K562 (cell line): ENCODE results near the gene SLTM. TPM values are rescaled to one million over a fixed set of nuclear protein-coding genes. Genes with fewer than 3 reads are reported as not detected.

Source experiments
- CHD2 ChIP-seq: IDR thresholded peaks from 2 replicates; pipeline ENCODE4 v1.6.1; 2011; ENCODE audit warnings: low read depth, low read length
- ETV6 ChIP-seq, 3 experiments: fragments of 150-350 bp in 1 of 3; sonication (generic) in 1 of 3; formaldehyde crosslinking in 1 of 3; IDR thresholded peaks; 2 replicates each; pipeline versions ENCODE4 v1.6.1 to v1.8.0; 2014 to 2022; ENCODE audit warnings: borderline replicate concordance in 2 of 3, low read depth in 2 of 3, antibody characterized with exemption in 1 of 3, low read length in 1 of 3, mild to moderate bottlenecking in 1 of 3, missing genetic modification reagents in 1 of 3
- POLR2AphosphoS2 ChIP-seq: IDR thresholded peaks from 2 replicates; pipeline ENCODE4 v1.6.1; 2012; ENCODE audit warnings: low read length, improper control_type of control experiment
- RAD21 ChIP-seq, 2 experiments: fragments of 250-450 bp in 1 of 2; fragments of 450-650 bp in 1 of 2; sonication (Bioruptor Pico) in 1 of 2; formaldehyde crosslinking in 1 of 2; IDR thresholded peaks in 1 of 2; conservative IDR thresholded peaks in 1 of 2; 2 replicates each; pipeline versions ENCODE4 v1.4.0 to v1.8.0; 2020 to 2022; ENCODE audit warnings: mild to moderate bottlenecking in 2 of 2, moderate library complexity in 1 of 2
- RBM22 ChIP-seq: fragments of 200-400 bp; formaldehyde crosslinking; IDR thresholded peaks from 2 replicates; pipeline ENCODE4 v1.6.1; 2018; ENCODE audit warnings: low read length, low read depth; ENCODE audit not compliant: poor library complexity, severe bottlenecking
- RBM25 ChIP-seq: fragments of 200-400 bp; formaldehyde crosslinking; IDR thresholded peaks from 2 replicates; pipeline ENCODE4 v1.6.1; 2018; ENCODE audit warnings: low read length, low read depth, moderate library complexity; ENCODE audit not compliant: severe bottlenecking
- SIN3B ChIP-seq: fragments of 450-650 bp; IDR thresholded peaks from 2 replicates; pipeline ENCODE4 v1.6.1; 2017; ENCODE audit warnings: low read depth, mild to moderate bottlenecking, moderate library complexity
- SPI1 ChIP-seq: IDR thresholded peaks from 2 replicates; pipeline ENCODE4 v1.6.1; 2011; ENCODE audit warnings: low read depth, low read length, control low read depth, borderline replicate concordance
- TCFL5 ChIP-seq: fragments of 250-450 bp; sonication (Bioruptor Pico); conservative IDR thresholded peaks from 2 replicates; pipeline ENCODE4 v1.6.1; 2021; ENCODE audit warnings: mild to moderate bottlenecking, moderate library complexity, matching md5 sums
- ZBTB11 ChIP-seq, 3 experiments: fragments of 200-800 bp in 1 of 3; fragments of 250-450 bp in 1 of 3; fragments of 450-650 bp in 1 of 3; sonication (Bioruptor Pico) in 1 of 3; sonication (Bioruptor generic) in 1 of 3; formaldehyde crosslinking in 1 of 3; IDR thresholded peaks; 2 replicates each; pipeline versions ENCODE4 v1.6.1 to v1.8.0; 2016 to 2022; ENCODE audit warnings: mild to moderate bottlenecking in 2 of 3, missing genetic modification characterization in 2 of 3, missing compliant biosample characterization in 1 of 3, moderate library complexity in 1 of 3
- ZNF143 ChIP-seq: sonication (generic); formaldehyde crosslinking; IDR thresholded peaks from 2 replicates; pipeline ENCODE4 v1.9.0; 2022; ENCODE audit warnings: mild to moderate bottlenecking, missing genetic modification reagents
- ZNF764 ChIP-seq: fragments of 250-450 bp; sonication (Bioruptor Pico); IDR thresholded peaks from 2 replicates; pipeline ENCODE4 v1.4.0; 2020; ENCODE audit warnings: low read depth, mild to moderate bottlenecking, moderate library complexity
- polyA plus RNA-seq, 8 experiments: library from polyadenylated mRNA; depleted of rRNA in 4 of 8; stranded (reverse) in 5 of 8; unstranded in 3 of 8; fragments of >200 nt; fragmentation: Nextera tagmentation in 2 of 8; fragmentation: Illumina TruSeq in 1 of 8; extraction: Ambion mirVana in 2 of 8; extraction: Trizol in 1 of 8; gene quantifications; 2 replicates each; pipeline versions ENCODE4 v1.2.1 to v1.2.3, GENCODE V29; 2011 to 2014; ENCODE audit warnings: inconsistent platforms in 1 of 8, missing spikeins in 1 of 8
- total RNA-seq, 7 experiments: library from RNA; depleted of rRNA in 6 of 7; stranded (reverse); fragments of >200 nt in 6 of 7; fragmentation: Illumina TruSeq in 2 of 7; extraction: Trizol in 2 of 7; gene quantifications; 2 replicates each; pipeline versions ENCODE4 v1.2.1 to v1.2.3, GENCODE V29; 2011 to 2021; ENCODE audit warnings: low replicate concordance in 1 of 7
- TF ChIP-seq, protein P1 (sequence below): fragments of 250-450 bp; sonication (Bioruptor Pico); IDR thresholded peaks from 2 replicates; pipeline ENCODE4 v1.5.0; 2021
- TF ChIP-seq, protein P2 (sequence below): sonication (generic); formaldehyde crosslinking; IDR thresholded peaks from 2 replicates; pipeline ENCODE4 v1.9.0; 2022; ENCODE audit warnings: mild to moderate bottlenecking, missing genetic modification reagents
- TF ChIP-seq, protein P3 (sequence below), 2 experiments: IDR thresholded peaks; 2 replicates each; pipeline ENCODE4 v1.6.1; 2012; ENCODE audit warnings: improper control_type of control experiment in 2 of 2, low read depth in 2 of 2, low read length in 2 of 2, borderline replicate concordance in 1 of 2

The SLTM gene
- total and polyA plus RNA-seq, 9 of the 15 experiments (the other 6 are each of a cell fraction or from before 2014, with no cell fraction given) = 39.5 to 163 (median 102) TPM

DNA sequence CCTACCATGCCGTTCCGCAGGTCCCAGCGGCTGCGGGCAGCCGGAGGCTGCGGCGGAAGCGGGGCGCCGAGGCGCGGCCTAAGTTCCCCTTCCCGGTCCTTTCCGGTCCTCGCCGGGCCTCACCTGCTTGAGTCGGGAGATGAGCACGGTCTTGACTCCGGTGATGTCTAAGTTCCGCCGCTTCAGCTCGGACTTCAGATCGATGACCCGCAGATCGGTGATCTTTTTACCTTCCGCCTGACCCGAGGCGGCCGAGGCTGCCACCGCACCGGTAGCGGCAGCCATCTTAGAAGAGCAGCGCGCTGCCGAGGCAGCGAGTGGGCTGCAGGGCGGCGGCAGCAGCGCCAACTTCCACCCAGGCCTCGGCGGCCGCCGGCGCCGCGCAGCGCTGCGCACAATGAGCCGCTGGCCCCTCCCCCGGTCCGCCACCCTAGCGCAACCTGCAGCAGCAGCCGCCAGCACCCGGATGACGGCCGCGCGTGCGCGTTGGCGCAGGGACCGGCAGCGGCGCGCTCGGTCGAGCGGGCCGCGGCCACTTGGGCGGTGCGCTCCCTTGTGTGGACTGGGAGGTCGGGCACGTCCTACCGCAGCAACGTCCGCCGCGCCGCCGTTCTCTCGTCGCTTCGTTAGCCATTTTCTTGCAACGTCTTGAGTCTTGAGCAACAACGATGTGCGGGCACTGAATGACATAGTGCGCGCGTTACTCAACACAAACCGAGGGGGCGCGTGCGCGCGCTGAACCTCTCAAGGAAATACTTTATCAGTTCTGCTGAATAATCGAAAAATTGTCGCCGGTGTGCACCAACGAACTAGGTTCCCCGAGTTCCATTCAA, at the start of gene SLTM (continued):
- TF ChIP-seq, protein P1, sequence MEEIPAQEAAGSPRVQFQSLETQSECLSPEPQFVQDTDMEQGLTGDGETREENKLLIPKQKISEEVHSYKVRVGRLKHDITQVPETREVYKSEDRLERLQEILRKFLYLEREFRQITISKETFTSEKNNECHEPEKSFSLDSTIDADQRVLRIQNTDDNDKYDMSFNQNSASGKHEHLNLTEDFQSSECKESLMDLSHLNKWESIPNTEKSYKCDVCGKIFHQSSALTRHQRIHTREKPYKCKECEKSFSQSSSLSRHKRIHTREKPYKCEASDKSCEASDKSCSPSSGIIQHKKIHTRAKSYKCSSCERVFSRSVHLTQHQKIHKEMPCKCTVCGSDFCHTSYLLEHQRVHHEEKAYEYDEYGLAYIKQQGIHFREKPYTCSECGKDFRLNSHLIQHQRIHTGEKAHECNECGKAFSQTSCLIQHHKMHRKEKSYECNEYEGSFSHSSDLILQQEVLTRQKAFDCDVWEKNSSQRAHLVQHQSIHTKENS = no peak
- TF ChIP-seq SIN3B = no peak; the same call in 1 of the 2 replicates
- no peak; the same call in 1 of the 2 replicates for TF ChIP-seq ZNF143 (CRISPR knock-in tag)
- TF ChIP-seq ZNF764 (CRISPR knock-in tag) = no peak
- no peak for TF ChIP-seq RAD21 (CRISPR knock-in tag; conservative IDR thresholded peaks at IDR 0.05 in 1 of 2, IDR thresholded peaks at IDR 0.05 in 1 of 2)
- TF ChIP-seq RBM25 = peak; percentile 15
- no peak for TF ChIP-seq TCFL5 (CRISPR knock-in tag)
- TF ChIP-seq, protein P2, sequence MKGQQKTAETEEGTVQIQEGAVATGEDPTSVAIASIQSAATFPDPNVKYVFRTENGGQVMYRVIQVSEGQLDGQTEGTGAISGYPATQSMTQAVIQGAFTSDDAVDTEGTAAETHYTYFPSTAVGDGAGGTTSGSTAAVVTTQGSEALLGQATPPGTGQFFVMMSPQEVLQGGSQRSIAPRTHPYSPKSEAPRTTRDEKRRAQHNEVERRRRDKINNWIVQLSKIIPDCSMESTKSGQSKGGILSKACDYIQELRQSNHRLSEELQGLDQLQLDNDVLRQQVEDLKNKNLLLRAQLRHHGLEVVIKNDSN (CRISPR knock-in tag) = no peak
- no peak for TF ChIP-seq POLR2AphosphoS2
- TF ChIP-seq, protein P3, sequence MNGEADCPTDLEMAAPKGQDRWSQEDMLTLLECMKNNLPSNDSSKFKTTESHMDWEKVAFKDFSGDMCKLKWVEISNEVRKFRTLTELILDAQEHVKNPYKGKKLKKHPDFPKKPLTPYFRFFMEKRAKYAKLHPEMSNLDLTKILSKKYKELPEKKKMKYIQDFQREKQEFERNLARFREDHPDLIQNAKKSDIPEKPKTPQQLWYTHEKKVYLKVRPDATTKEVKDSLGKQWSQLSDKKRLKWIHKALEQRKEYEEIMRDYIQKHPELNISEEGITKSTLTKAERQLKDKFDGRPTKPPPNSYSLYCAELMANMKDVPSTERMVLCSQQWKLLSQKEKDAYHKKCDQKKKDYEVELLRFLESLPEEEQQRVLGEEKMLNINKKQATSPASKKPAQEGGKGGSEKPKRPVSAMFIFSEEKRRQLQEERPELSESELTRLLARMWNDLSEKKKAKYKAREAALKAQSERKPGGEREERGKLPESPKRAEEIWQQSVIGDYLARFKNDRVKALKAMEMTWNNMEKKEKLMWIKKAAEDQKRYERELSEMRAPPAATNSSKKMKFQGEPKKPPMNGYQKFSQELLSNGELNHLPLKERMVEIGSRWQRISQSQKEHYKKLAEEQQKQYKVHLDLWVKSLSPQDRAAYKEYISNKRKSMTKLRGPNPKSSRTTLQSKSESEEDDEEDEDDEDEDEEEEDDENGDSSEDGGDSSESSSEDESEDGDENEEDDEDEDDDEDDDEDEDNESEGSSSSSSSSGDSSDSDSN (IDR thresholded peaks at IDR 0.05; ENCODE audit: borderline replicate concordance in 1 of 2, low read depth in 2 of 2, low read length in 2 of 2) = peak; percentile 96 to 99
- TF ChIP-seq ZBTB11 (CRISPR knock-in tag; IDR thresholded peaks at IDR 0.05) = peak in 2 of 3 experiments; percentile 59 to 94; a peak in 3 of 6 replicates
- peak; percentile 15; the same call in 1 of the 2 replicates for TF ChIP-seq SPI1
- TF ChIP-seq ETV6 (IDR thresholded peaks at IDR 0.05; ENCODE audit: borderline replicate concordance in 1 of 2, low read depth in 2 of 2, low read length in 1 of 2) = no peak; a peak in 1 of 4 replicates
- TF ChIP-seq ETV6 (CRISPR knock-in tag; IDR thresholded peaks at IDR 0.05; ENCODE audit: borderline replicate concordance) = 0 out of 2 replicates have a peak, but pooled peaks have one; percentile 23
- peak; percentile 39 for TF ChIP-seq RBM22
- no peak for TF ChIP-seq CHD2
